ENCODE results near the gene KIF26A. TPM values are rescaled to one million over a fixed set of nuclear protein-coding genes. Genes with fewer than 3 reads are reported as not detected.

Gene KIF26A
- total RNA-seq, 2 experiments from 2014 or later: 7.7 to 7.9 TPM

- ChIA-PET POLR2A (no interaction called here), CTCF (no interaction called here)
- Mint-ChIP-seq H3K27me3 (no peaks in the 10 kb centered on the region), H3K36me3 (ENCODE audit: low read depth) (no peaks in the 10 kb centered on the region), H3K4me1 (no peaks in the 10 kb centered on the region), H3K27ac (no peak overlapping the region), H3K4me3 (no peak overlapping the region), H3K9me3 (no peaks in the 10 kb centered on the region)
- no peak for DNase-seq
These were observed 33.1 kb upstream of the KIF26A start for GRCh38 chr14:104105071-104105821.

DNA sequence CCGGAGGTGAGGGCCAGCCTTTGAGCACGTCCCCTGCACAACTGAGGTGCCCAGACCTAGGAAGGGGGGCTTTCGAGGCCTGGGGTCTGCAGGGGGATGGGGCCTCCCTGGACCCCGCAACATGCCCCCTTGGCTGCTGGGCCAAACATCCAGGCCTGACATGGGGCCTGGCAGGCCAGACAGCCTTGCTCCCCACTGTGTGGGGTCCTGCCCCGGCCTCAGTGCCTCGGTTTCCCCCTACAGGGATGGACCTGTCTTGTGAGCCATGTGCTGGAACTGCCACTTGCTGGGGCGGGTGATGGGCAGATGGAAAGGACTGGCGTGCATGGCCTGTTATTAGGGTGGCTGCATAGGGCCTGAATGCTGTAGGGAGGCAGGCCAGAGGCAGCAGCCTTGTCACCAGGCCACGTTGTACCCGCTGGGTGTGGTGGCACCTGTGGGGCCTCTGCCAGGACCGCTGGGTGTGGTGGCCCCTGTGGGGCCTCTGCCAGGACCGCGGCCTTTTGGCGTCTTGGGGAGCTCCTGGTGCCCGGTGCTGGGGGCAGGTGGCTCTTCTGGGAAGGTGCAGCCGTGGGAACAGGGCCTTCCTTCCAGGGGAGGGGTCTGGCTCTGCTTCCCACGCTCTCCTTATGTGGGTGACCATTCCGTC lies 32.4 kb upstream of the KIF26A start:
- no peaks in the 10 kb centered on the region for H3K27me3 Mint-ChIP-seq
- POLR2A ChIA-PET: no interaction called here
- CTCF ChIA-PET: no interaction called here
- H3K4me1 Mint-ChIP-seq: no peaks in the 10 kb centered on the region
- no peak overlapping the region for H3K27ac Mint-ChIP-seq
- no peaks in the 10 kb centered on the region for H3K36me3 Mint-ChIP-seq (ENCODE audit: low read depth)
- no peak overlapping the region for H3K4me3 Mint-ChIP-seq
- no peak for DNase-seq
- no peaks in the 10 kb centered on the region for H3K9me3 Mint-ChIP-seq

DNA sequence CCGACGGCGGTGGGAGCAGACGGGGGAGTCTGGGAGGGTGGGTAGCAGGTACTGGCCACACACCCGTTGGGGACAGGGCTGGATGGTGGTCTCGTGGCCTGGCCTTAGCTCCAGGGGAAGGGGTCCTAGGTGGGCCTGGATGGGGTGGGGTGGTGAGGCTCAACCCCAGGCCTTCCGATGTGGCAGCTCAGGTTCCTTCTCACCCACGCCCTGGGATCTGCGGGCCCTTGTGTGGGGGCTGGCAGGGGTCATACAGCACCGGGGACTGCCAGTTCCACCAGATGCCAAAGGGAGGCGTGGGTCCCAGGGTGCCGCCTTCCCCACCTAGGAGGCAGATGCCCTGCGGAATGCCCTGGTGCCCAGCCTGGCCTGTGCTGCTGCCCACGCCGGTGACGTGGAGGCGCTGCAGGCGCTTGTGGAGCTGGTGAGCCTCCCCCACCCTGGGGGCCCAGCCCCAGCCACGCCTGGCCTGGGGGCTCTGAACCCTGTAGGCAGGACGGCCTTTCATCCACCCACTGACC lies 31.9 kb upstream of the KIF26A start:
- no peak for DNase-seq
- Mint-ChIP-seq H3K9me3 (no peaks in the 10 kb centered on the region), H3K27ac (no peak overlapping the region), H3K4me1 (no peaks in the 10 kb centered on the region), H3K27me3 (no peaks in the 10 kb centered on the region), H3K36me3 (ENCODE audit: low read depth) (no peaks in the 10 kb centered on the region), H3K4me3 (no peak overlapping the region)
- POLR2A ChIA-PET: no interaction called here
- CTCF ChIA-PET: no interaction called here

GRCh38 chr14:104107101-104107581 lies 31.2 kb upstream of the KIF26A start:
- Mint-ChIP-seq H3K9me3 (no peaks in the 10 kb centered on the region), H3K27me3 (no peaks in the 10 kb centered on the region), H3K4me3 (no peak overlapping the region), H3K36me3 (ENCODE audit: low read depth) (no peaks in the 10 kb centered on the region), H3K27ac (no peak overlapping the region), H3K4me1 (no peaks in the 10 kb centered on the region)
- CTCF ChIA-PET: no interaction called here
- POLR2A ChIA-PET: no interaction called here
- no peak for DNase-seq

- no peak overlapping the region for H3K4me3 Mint-ChIP-seq
- ChIA-PET POLR2A (no interaction called here), CTCF (no interaction called here)
- H3K27me3 Mint-ChIP-seq: no peaks in the 10 kb centered on the region
- no peaks in the 10 kb centered on the region for H3K36me3 Mint-ChIP-seq (ENCODE audit: low read depth)
- H3K27ac Mint-ChIP-seq: no peak overlapping the region
- no peaks in the 10 kb centered on the region for H3K4me1 Mint-ChIP-seq
- H3K9me3 Mint-ChIP-seq: no peaks in the 10 kb centered on the region
- DNase-seq: no peak
These were observed 30.5 kb upstream of the KIF26A start for GRCh38 chr14:104107611-104108569.

GRCh38 chr14:104108570-104109541 lies 29.5 kb upstream of the KIF26A start:
- ChIA-PET CTCF (interaction anchor here (1.2 kb wide), 1 partner anchor 31 kb away, joined by 4 read pairs; no protein-coding TSS in a partner anchor), POLR2A (no interaction called here)
- no peaks in the 10 kb centered on the region for H3K36me3 Mint-ChIP-seq (ENCODE audit: low read depth)
- DNase-seq: no peak
- no peaks in the 10 kb centered on the region for H3K27me3 Mint-ChIP-seq
- H3K4me1 Mint-ChIP-seq: no peaks in the 10 kb centered on the region
- no peak overlapping the region for H3K4me3 Mint-ChIP-seq
- no peaks in the 10 kb centered on the region for H3K9me3 Mint-ChIP-seq
- no peak overlapping the region for H3K27ac Mint-ChIP-seq

GRCh38 chr14:104109731-104110361 lies 28.5 kb upstream of the KIF26A start:
- Mint-ChIP-seq H3K27ac (no peak overlapping the region), H3K36me3 (ENCODE audit: low read depth) (no peaks in the 10 kb centered on the region)
- CTCF ChIA-PET: interaction anchor here (1.2 kb wide), 1 partner anchor 32 kb away, joined by 4 read pairs; no protein-coding TSS in a partner anchor

DNA sequence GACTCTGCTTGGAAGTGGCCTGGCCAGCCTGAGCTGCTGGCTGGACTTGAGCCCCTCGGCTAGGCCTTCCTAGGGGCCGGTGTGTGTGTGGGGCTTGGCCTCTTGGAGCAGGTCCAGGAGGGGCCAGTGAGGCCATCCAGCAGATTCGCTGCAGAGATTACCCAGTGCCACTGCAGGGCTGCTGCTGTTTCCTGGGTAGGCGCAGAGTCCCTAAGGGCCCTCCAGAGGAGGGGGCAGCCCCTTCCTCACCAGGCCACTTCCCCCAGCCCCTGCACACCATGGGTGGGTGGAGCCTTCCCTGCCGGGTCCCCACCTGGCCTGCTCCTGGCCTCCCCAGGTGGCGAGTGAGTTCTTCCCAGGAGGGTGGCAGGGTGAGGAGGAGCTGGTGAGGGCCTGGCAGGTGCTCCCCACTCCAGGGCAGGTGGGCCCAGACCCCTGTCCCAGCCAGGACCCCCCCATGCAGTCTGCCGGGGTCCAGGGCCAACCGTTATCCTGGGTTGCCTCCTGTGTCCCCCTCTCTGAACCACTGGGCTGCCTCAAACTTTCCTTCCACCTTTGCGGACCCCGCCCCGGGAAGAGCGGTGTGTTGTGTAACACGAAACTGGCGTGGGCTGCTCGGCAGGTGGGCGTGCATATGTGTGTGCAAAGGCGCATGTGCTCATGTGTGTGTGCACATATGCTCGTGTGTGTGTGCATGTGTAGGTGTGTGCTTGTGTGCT lies 27.7 kb upstream of the KIF26A start:
- H3K27me3 Mint-ChIP-seq: peaks cover under 1% of the 10 kb centered on the region
- ChIA-PET CTCF (no interaction called here), POLR2A (no interaction called here)
- H3K36me3 Mint-ChIP-seq (ENCODE audit: low read depth): no peaks in the 10 kb centered on the region
- no peaks in the 10 kb centered on the region for H3K4me1 Mint-ChIP-seq
- DNase-seq: no peak
- H3K27ac Mint-ChIP-seq: no peak overlapping the region
- no peak overlapping the region for H3K4me3 Mint-ChIP-seq
- no peaks in the 10 kb centered on the region for H3K9me3 Mint-ChIP-seq

More at GRCh38 chr14:104109731-104110361, 28.5 kb upstream of the KIF26A start:
- no peak for DNase-seq
- Mint-ChIP-seq H3K9me3 (no peaks in the 10 kb centered on the region), H3K4me3 (no peak overlapping the region), H3K4me1 (no peaks in the 10 kb centered on the region), H3K27me3 (no peaks in the 10 kb centered on the region)
- POLR2A ChIA-PET: no interaction called here

DNA sequence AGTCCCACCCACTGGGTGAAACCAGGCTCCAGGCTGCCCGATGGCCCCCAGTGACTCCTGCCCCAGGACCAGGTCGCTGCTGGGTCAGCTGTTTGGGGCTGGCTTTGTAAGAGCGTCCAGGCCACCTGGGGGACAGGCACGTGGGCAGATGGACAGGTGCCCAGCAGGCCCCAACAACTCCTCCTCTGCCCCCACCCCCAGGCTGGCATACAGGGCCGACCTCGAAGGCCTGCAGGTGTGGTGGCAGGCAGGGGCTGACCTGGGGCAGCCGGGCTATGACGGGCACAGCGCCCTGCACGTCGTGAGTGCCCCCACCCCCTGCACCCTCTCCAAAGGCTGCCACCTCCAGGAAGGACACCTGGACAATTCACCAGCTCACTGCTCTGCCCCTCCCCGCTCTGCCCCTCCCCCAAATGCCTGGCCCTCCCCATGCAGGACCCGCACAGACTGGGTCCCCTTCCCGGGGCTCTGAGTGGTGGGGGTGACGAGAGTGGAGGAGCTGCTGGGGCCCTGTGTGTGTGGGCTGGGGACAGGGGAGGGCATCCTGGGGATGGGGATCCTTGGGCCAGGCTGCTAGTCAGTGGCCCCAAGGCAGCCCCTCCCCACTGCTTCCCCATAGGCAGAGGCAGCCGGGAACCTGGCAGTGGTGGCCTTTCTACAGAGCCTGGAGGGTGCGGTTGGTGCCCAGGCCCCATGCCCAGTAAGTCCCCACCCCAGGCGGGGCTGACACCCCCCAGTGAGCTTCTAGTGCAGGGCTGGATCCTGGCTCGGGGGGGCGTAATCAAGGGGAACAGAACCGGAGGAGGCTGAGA lies 26.9 kb upstream of the KIF26A start:
- H3K4me3 Mint-ChIP-seq: no peak overlapping the region
- no peaks in the 10 kb centered on the region for H3K4me1 Mint-ChIP-seq
- H3K27me3 Mint-ChIP-seq: peaks cover 6% of the 10 kb centered on the region
- ChIA-PET CTCF (no interaction called here), POLR2A (no interaction called here)
- no peak overlapping the region for H3K27ac Mint-ChIP-seq
- no peak for DNase-seq
- H3K36me3 Mint-ChIP-seq (ENCODE audit: low read depth): no peaks in the 10 kb centered on the region
- no peaks in the 10 kb centered on the region for H3K9me3 Mint-ChIP-seq

GRCh38 chr14:104112113-104112505 lies 26.3 kb upstream of the KIF26A start:
- CTCF ChIA-PET: no interaction called here
- no peak overlapping the region for H3K27ac Mint-ChIP-seq
- no peaks in the 10 kb centered on the region for H3K36me3 Mint-ChIP-seq (ENCODE audit: low read depth)
- no peak overlapping the region for H3K4me3 Mint-ChIP-seq
- H3K4me1 Mint-ChIP-seq: no peaks in the 10 kb centered on the region
- POLR2A ChIA-PET: no interaction called here
- H3K27me3 Mint-ChIP-seq: peaks cover 6% of the 10 kb centered on the region
- no peak for DNase-seq
- H3K9me3 Mint-ChIP-seq: no peaks in the 10 kb centered on the region
